Measurements from ENCODE around the gene THBS1.

DNA sequence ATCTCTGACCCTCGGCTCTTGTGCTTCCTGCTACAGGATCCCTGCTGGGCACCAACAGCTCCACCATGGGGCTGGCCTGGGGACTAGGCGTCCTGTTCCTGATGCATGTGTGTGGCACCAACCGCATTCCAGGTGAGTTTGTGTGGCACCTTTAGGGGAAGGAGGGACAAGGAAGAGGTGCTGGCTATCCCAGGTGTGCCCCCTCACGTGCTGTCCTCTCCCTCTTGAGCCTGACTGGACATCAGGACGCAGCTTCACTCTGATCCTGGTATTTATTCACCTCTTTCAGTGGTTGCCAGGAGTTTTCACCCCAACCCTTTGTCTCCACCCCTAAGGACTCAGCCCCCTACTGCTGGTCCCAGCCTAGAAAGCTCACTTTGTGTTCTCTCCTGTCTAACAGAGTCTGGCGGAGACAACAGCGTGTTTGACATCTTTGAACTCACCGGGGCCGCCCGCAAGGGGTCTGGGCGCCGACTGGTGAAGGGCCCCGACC, 960 bp downstream of the THBS1 start:
- no peak for TF ChIP-seq SUZ12 (IDR thresholded peaks at IDR 0.05)
- TF ChIP-seq BHLHE40 (IDR thresholded peaks at IDR 0.05; ENCODE audit: borderline replicate concordance) = no peak
- no peak for TF ChIP-seq L3MBTL2 (conservative IDR thresholded peaks at IDR 0.05)
- TF ChIP-seq TARDBP (IDR thresholded peaks at IDR 0.05) = no peak
- no peak for TF ChIP-seq ELF4 (IDR thresholded peaks at IDR 0.05)
- TF ChIP-seq FOXA1 (IDR thresholded peaks at IDR 0.05) = no peak
- no peak for TF ChIP-seq LEF1 (IDR thresholded peaks at IDR 0.05; ENCODE audit: borderline replicate concordance)
- TF ChIP-seq NFRKB (IDR thresholded peaks at IDR 0.05) = no peak
- TF ChIP-seq FOXM1 (IDR thresholded peaks at IDR 0.05; ENCODE audit: borderline replicate concordance) = no peak
- TF ChIP-seq, protein P1, sequence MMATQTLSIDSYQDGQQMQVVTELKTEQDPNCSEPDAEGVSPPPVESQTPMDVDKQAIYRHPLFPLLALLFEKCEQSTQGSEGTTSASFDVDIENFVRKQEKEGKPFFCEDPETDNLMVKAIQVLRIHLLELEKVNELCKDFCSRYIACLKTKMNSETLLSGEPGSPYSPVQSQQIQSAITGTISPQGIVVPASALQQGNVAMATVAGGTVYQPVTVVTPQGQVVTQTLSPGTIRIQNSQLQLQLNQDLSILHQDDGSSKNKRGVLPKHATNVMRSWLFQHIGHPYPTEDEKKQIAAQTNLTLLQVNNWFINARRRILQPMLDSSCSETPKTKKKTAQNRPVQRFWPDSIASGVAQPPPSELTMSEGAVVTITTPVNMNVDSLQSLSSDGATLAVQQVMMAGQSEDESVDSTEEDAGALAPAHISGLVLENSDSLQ (IDR thresholded peaks at IDR 0.05) = no peak
- TF ChIP-seq ZNF384 (IDR thresholded peaks at IDR 0.05) = no peak
- TF ChIP-seq FOXK2 (IDR thresholded peaks at IDR 0.05) = no peak
- no peak for TF ChIP-seq CTBP1 (IDR thresholded peaks at IDR 0.05; ENCODE audit: borderline replicate concordance)
